Prostate gland (tissue), 2 donors: Measurements from ENCODE around the gene GIT2.

ENCODE experiments used
- CTCF ChIP-seq, 4 experiments: fragments of 200-600 bp in 2 of 4; fragments of 450-650 bp in 2 of 4; sonication (generic) in 2 of 4; IDR thresholded peaks; 1 replicate in 3 of 4; 2 replicates in 1 of 4; pipeline ENCODE4 v1.5.1; 2016 to 2019; ENCODE audit warnings: antibody characterized with exemption in 4 of 4, mild to moderate bottlenecking in 2 of 4, moderate library complexity in 2 of 4
- POLR2A ChIP-seq: fragments of 450-650 bp; IDR thresholded peaks from one replicate; pipeline ENCODE4 v1.6.1; 2016; ENCODE audit warnings: antibody characterized with exemption, mild to moderate bottlenecking

DNA sequence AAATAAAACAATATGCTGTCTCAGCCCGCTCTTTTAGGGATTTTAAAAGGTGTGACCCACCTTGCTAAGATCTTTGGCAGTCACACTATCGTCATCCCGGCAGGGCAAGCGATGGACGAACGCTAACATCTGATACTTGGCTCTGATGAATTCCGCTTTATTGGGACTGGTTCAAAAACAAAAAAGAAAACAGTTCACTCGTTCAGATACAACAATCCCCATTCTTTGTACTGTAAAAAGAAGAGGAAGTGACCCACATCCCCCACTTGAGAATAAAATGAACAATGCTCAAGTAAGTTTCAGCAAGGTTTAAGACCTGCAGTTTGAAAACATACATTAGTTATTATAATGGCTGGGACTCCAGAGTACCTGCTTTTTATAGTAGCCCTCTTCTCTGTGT lies 7.3 kb downstream of the GIT2 start:
- no peak for TF ChIP-seq POLR2A
- no peak for TF ChIP-seq CTCF (IDR thresholded peaks at IDR 0.05)
